Measurements from ENCODE around the gene MPRIP. TPM values are rescaled to one million over a fixed set of nuclear protein-coding genes. Genes with fewer than 3 reads are reported as not detected.

The MPRIP gene
- polyA plus RNA-seq, 1 of the 3 experiments (the other 2 are of a cell fraction) = 64.4 TPM

- TF ChIP-seq MAX (IDR thresholded peaks at IDR 0.05; ENCODE audit: low read depth) (no peak), CTCF (IDR thresholded peaks at IDR 0.05) (no peak), NRF1 (IDR thresholded peaks at IDR 0.05; ENCODE audit: low read depth, low read length) (no peak)
These were observed 20.6 kb downstream of the MPRIP start (continued) for GRCh38 chr17:17062866-17063265.

- H3K4me2 ChIP-seq = no peak overlapping the region
- H3K36me3 ChIP-seq (replicated peaks in 1 of 2; ENCODE audit: control insufficient read depth in 1 of 2, insufficient read depth in 2 of 2, low read length in 1 of 2) = peaks cover 0 to 10% of the 10 kb centered on the region in 2 experiments
- H3K27me3 ChIP-seq (ENCODE audit: insufficient read depth) = no peaks in the 10 kb centered on the region
- no peak for TF ChIP-seq FOSL2 (IDR thresholded peaks at IDR 0.05; ENCODE audit: borderline replicate concordance, low read depth)
- 0 out of 2 replicates have a peak, but pooled peaks have one; percentile 16 for TF ChIP-seq NFIC (IDR thresholded peaks at IDR 0.05; ENCODE audit: borderline replicate concordance)
- TF ChIP-seq MAX (IDR thresholded peaks at IDR 0.05; ENCODE audit: low read depth) = no peak
- TF ChIP-seq IRF3 (IDR thresholded peaks at IDR 0.05; ENCODE audit: low read depth, low read length) = no peak
- 90% methylated on average over 11 of the region's 12 CpGs for WGBS (ENCODE audit: low lambda C conversion rate)
- no peak overlapping the region for H3K4me3 ChIP-seq (ENCODE audit: low read depth in 2 of 2, low read length in 1 of 2)
- no peak overlapping the region for H3K9ac ChIP-seq
- H3F3A ChIP-seq (replicated peaks; ENCODE audit: insufficient read depth) = peaks cover 12% of the 10 kb centered on the region
- no peak overlapping the region for H2AFZ ChIP-seq (ENCODE audit: low read depth)
- H3K79me2 ChIP-seq (ENCODE audit: insufficient read depth) = peaks cover 100% of the 10 kb centered on the region
- H3K27ac ChIP-seq (ENCODE audit: low read depth in 2 of 2, low read length in 1 of 2) = peak overlapping the region in 1 of 2 experiments; percentile 4; a peak in 1 of 4 replicates
- H3K9me2 ChIP-seq = no peaks in the 10 kb centered on the region
- DNase-seq = no peak
- H4K20me1 ChIP-seq (ENCODE audit: insufficient read depth) = peaks cover 95% of the 10 kb centered on the region
- no peaks in the 10 kb centered on the region for H3K9me3 ChIP-seq
- ChIA-PET CTCF (interaction anchor here (0.8 kb wide), 1 partner anchor 8 kb away, joined by 3 read pairs; no protein-coding TSS in a partner anchor), POLR2A (no interaction called here)
- peaks cover 7 to 36% of the 10 kb centered on the region in 2 experiments; a peak in 3 of 4 replicates for H3K4me1 ChIP-seq (ENCODE audit: control insufficient read depth in 1 of 2, insufficient read depth in 2 of 2, low read depth in 1 of 2, low read length in 1 of 2)
These were observed 21.4 kb downstream of the MPRIP start for GRCh38 chr17:17063546-17064122.

- Histone ChIP-seq H3K79me2 (ENCODE audit: insufficient read depth) (peaks cover 100% of the 10 kb centered on the region), H3K9me3 (no peaks in the 10 kb centered on the region), H3K27ac (ENCODE audit: low read depth in 2 of 2, low read length in 1 of 2) (no peak overlapping the region), H2AFZ (ENCODE audit: low read depth) (no peak overlapping the region), H3F3A (replicated peaks; ENCODE audit: insufficient read depth) (peaks cover 12% of the 10 kb centered on the region), H3K36me3 (replicated peaks in 1 of 2; ENCODE audit: control insufficient read depth in 1 of 2, insufficient read depth in 2 of 2, low read length in 1 of 2) (peaks cover 0 to 6% of the 10 kb centered on the region in 2 experiments), H3K4me2 (no peak overlapping the region), H3K9ac (no peak overlapping the region), H4K20me1 (ENCODE audit: insufficient read depth) (peaks cover 90% of the 10 kb centered on the region), H3K27me3 (ENCODE audit: insufficient read depth) (no peaks in the 10 kb centered on the region), H3K4me1 (ENCODE audit: control insufficient read depth in 1 of 2, insufficient read depth in 2 of 2, low read depth in 1 of 2, low read length in 1 of 2) (peaks cover 7 to 32% of the 10 kb centered on the region in 2 experiments; a peak in 3 of 4 replicates), H3K4me3 (ENCODE audit: low read depth in 2 of 2, low read length in 1 of 2) (no peak overlapping the region), H3K9me2 (no peaks in the 10 kb centered on the region)
- ChIA-PET CTCF (no interaction called here), POLR2A (no interaction called here)
- DNase-seq = no peak
- 96% methylated on average over 7 of the region's 7 CpGs for WGBS (ENCODE audit: low lambda C conversion rate)
- TF ChIP-seq MXI1 (IDR thresholded peaks at IDR 0.05; ENCODE audit: low read depth, low read length) (no peak), CHD2 (IDR thresholded peaks at IDR 0.05; ENCODE audit: low read length, partially characterized antibody) (no peak), POLR2AphosphoS5 (IDR thresholded peaks at IDR 0.05; ENCODE audit: low read depth, low read length) (no peak), IRF3 (IDR thresholded peaks at IDR 0.05; ENCODE audit: low read depth, low read length) (no peak), USF1 (IDR thresholded peaks at IDR 0.05; ENCODE audit: borderline replicate concordance, low read depth) (no peak), FOXM1 (IDR thresholded peaks at IDR 0.05; ENCODE audit: low read depth) (no peak), EZH2phosphoT487 (IDR thresholded peaks at IDR 0.05; ENCODE audit: borderline replicate concordance, low read depth) (no peak), ZBTB33 (IDR thresholded peaks at IDR 0.05; ENCODE audit: borderline replicate concordance, low read depth) (no peak), SMC3 (IDR thresholded peaks at IDR 0.05; ENCODE audit: low read depth, low read length) (no peak), TEAD4 (IDR thresholded peaks at IDR 0.05; ENCODE audit: borderline replicate concordance, insufficient read depth) (no peak), JUND (IDR thresholded peaks at IDR 0.05) (no peak)
These were observed 22.1 kb downstream of the MPRIP start for GRCh38 chr17:17064322-17064721.
